Transverse colon (tissue), 4 donors: ENCODE results near the gene GALNT10.

Experiments used
- EP300 ChIP-seq: sonication (generic); formaldehyde crosslinking; IDR thresholded peaks from one replicate; pipeline ENCODE4 v1.6.1; 2017; ENCODE audit warnings: antibody characterized with exemption, low read depth
- POLR2AphosphoS5 ChIP-seq, 3 donors: sonication (generic); formaldehyde crosslinking; IDR thresholded peaks; one replicate each; pipeline ENCODE4 v1.6.1; 2016; ENCODE audit warnings: antibody characterized with exemption in 3 of 3
- TF ChIP-seq, protein P1 (sequence below), 5 experiments: fragments of 200-600 bp in 3 of 5; fragments of 450-650 bp in 2 of 5; sonication (generic) in 3 of 5; IDR thresholded peaks; 1 replicate in 2 of 5; 2 replicates in 3 of 5; pipeline ENCODE4 v1.5.1; 2016 to 2017; ENCODE audit warnings: antibody characterized with exemption in 5 of 5, inconsistent platforms in 3 of 5, mild to moderate bottlenecking in 2 of 5, moderate library complexity in 1 of 5

DNA sequence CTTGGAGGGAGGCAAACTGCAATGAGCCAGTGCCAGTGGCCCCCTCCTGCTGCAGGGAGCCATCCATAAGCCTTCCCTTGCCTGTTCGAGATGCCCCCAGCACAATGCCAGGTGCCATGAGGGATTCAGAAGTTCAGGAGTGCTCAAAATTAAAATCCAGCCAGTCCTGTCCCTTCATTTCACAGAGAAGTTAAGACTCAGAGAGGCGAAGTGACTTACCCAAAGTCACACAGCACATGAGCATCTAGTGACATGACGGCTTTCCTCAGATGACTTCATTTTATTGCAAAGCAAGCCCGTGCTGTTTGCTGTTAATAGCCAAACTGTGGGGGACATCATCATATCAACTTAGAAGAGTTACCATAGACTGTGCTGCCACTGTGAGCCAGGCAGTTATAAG, 185.9 kb downstream of the GALNT10 start:
- TF ChIP-seq, protein P1, sequence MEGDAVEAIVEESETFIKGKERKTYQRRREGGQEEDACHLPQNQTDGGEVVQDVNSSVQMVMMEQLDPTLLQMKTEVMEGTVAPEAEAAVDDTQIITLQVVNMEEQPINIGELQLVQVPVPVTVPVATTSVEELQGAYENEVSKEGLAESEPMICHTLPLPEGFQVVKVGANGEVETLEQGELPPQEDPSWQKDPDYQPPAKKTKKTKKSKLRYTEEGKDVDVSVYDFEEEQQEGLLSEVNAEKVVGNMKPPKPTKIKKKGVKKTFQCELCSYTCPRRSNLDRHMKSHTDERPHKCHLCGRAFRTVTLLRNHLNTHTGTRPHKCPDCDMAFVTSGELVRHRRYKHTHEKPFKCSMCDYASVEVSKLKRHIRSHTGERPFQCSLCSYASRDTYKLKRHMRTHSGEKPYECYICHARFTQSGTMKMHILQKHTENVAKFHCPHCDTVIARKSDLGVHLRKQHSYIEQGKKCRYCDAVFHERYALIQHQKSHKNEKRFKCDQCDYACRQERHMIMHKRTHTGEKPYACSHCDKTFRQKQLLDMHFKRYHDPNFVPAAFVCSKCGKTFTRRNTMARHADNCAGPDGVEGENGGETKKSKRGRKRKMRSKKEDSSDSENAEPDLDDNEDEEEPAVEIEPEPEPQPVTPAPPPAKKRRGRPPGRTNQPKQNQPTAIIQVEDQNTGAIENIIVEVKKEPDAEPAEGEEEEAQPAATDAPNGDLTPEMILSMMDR (IDR thresholded peaks at IDR 0.05) = no peak
- no peak for TF ChIP-seq EP300
- no peak for TF ChIP-seq POLR2AphosphoS5 (IDR thresholded peaks at IDR 0.05)
